Measurements from ENCODE around the gene ANO3. TPM values are rescaled to one million over a fixed set of nuclear protein-coding genes. Genes with fewer than 3 reads are reported as not detected.

ANO3 gene
- total RNA-seq, 2 donors from 2014 or later = not detected

- DNase-seq (ENCODE audit: low spot score in 2 of 2) = no peak
- H3K9me3 Mint-ChIP-seq = peaks cover 5 to 9% of the 10 kb centered on the region in 2 donors
- no peak overlapping the region for H3K27ac Mint-ChIP-seq
- no peaks in the 10 kb centered on the region for H3K36me3 Mint-ChIP-seq
- no peak for ATAC-seq
Measured at GRCh38 chr11:26522912-26523610, 191.1 kb downstream of the ANO3 start.

- no peak overlapping the region for H3K27ac Mint-ChIP-seq
Measured at GRCh38 chr11:26527685-26528084, 195.8 kb downstream of the ANO3 start.

GRCh38 chr11:26537341-26537740 is 205.4 kb downstream of the ANO3 start:
- H3K36me3 Mint-ChIP-seq = no peaks in the 10 kb centered on the region
- ATAC-seq (no peak), DNase-seq (ENCODE audit: low spot score in 2 of 2) (no peak)
- peaks cover 12 to 13% of the 10 kb centered on the region in 2 donors for H3K9me3 Mint-ChIP-seq
- H3K27ac Mint-ChIP-seq = no peak overlapping the region

More at GRCh38 chr11:26527685-26528084, 195.8 kb downstream of the ANO3 start:
- Mint-ChIP-seq H3K9me3 (peaks cover 5% of the 10 kb centered on the region in 2 donors), H3K36me3 (no peaks in the 10 kb centered on the region)
- ATAC-seq (no peak), DNase-seq (ENCODE audit: low spot score in 2 of 2) (no peak)

- H3K9me3 Mint-ChIP-seq = peaks cover 9 to 11% of the 10 kb centered on the region in 2 donors
- no peaks in the 10 kb centered on the region for H3K36me3 Mint-ChIP-seq
- no peak for ATAC-seq
- no peak for DNase-seq (ENCODE audit: low spot score in 2 of 2)
- H3K27ac Mint-ChIP-seq = no peak overlapping the region
Measured at GRCh38 chr11:26539517-26539916, 207.6 kb downstream of the ANO3 start.

GRCh38 chr11:26541870-26542269 is 209.9 kb downstream of the ANO3 start:
- ATAC-seq = no peak
- no peak for DNase-seq (ENCODE audit: low spot score in 2 of 2)
- H3K9me3 Mint-ChIP-seq = peaks cover 9 to 15% of the 10 kb centered on the region in 2 donors
- no peak overlapping the region for H3K27ac Mint-ChIP-seq
- no peaks in the 10 kb centered on the region for H3K36me3 Mint-ChIP-seq

- Mint-ChIP-seq H3K9me3 (peaks cover 8% of the 10 kb centered on the region in 2 donors), H3K27ac (no peak overlapping the region), H3K36me3 (no peaks in the 10 kb centered on the region)
- ATAC-seq = no peak
- no peak for DNase-seq (ENCODE audit: low spot score in 2 of 2)
Measured at GRCh38 chr11:26549176-26549575, 217.2 kb downstream of the ANO3 start.

- DNase-seq (ENCODE audit: low spot score in 2 of 2) (no peak), ATAC-seq (no peak)
- Mint-ChIP-seq H3K27ac (no peak overlapping the region), H3K36me3 (no peaks in the 10 kb centered on the region), H3K9me3 (peaks cover 9 to 11% of the 10 kb centered on the region in 2 donors)
Measured at GRCh38 chr11:26550022-26550421, 218.1 kb downstream of the ANO3 start.

GRCh38 chr11:26551186-26551801 is 219.4 kb downstream of the ANO3 start:
- ATAC-seq (no peak), DNase-seq (ENCODE audit: low spot score in 2 of 2) (no peak)
- no peaks in the 10 kb centered on the region for H3K36me3 Mint-ChIP-seq
- H3K9me3 Mint-ChIP-seq = peaks cover 9 to 11% of the 10 kb centered on the region in 2 donors
- H3K27ac Mint-ChIP-seq = no peak overlapping the region

GRCh38 chr11:26553182-26553581 is 221.3 kb downstream of the ANO3 start:
- peaks cover 4 to 15% of the 10 kb centered on the region in 2 donors for H3K9me3 Mint-ChIP-seq
- no peak overlapping the region for H3K27ac Mint-ChIP-seq
- no peaks in the 10 kb centered on the region for H3K36me3 Mint-ChIP-seq
- no peak for DNase-seq (ENCODE audit: low spot score in 2 of 2)
- ATAC-seq = no peak

- H3K27ac Mint-ChIP-seq = no peak overlapping the region
- DNase-seq (ENCODE audit: low spot score in 2 of 2) (no peak), ATAC-seq (no peak)
- peaks cover 4 to 15% of the 10 kb centered on the region in 2 donors for H3K9me3 Mint-ChIP-seq
- H3K36me3 Mint-ChIP-seq = no peaks in the 10 kb centered on the region
Measured at GRCh38 chr11:26554455-26554854, 222.5 kb downstream of the ANO3 start.

- H3K27ac Mint-ChIP-seq = no peak overlapping the region
- no peak for ATAC-seq
- no peak for DNase-seq (ENCODE audit: low spot score in 2 of 2)
- peaks cover 4 to 18% of the 10 kb centered on the region in 2 donors for H3K9me3 Mint-ChIP-seq
- no peaks in the 10 kb centered on the region for H3K36me3 Mint-ChIP-seq
Measured at GRCh38 chr11:26556582-26556981, 224.7 kb downstream of the ANO3 start.

GRCh38 chr11:26557666-26558065 is 225.7 kb downstream of the ANO3 start:
- H3K27ac Mint-ChIP-seq = no peak overlapping the region
- DNase-seq (ENCODE audit: low spot score in 2 of 2) (no peak), ATAC-seq (no peak)
- H3K36me3 Mint-ChIP-seq = no peaks in the 10 kb centered on the region
- peaks cover 4 to 18% of the 10 kb centered on the region in 2 donors for H3K9me3 Mint-ChIP-seq

- no peaks in the 10 kb centered on the region for H3K36me3 Mint-ChIP-seq
- no peak for ATAC-seq
- H3K9me3 Mint-ChIP-seq = peaks cover 4 to 16% of the 10 kb centered on the region in 2 donors
- no peak for DNase-seq (ENCODE audit: low spot score in 2 of 2)
- no peak overlapping the region for H3K27ac Mint-ChIP-seq
Measured at GRCh38 chr11:26558190-26558589, 226.3 kb downstream of the ANO3 start.

GRCh38 chr11:26569646-26570045 is 237.7 kb downstream of the ANO3 start:
- no peak for ATAC-seq
- peaks cover 3 to 8% of the 10 kb centered on the region in 2 donors for H3K9me3 Mint-ChIP-seq
- no peak for DNase-seq (ENCODE audit: low spot score in 2 of 2)

GRCh38 chr11:26571861-26572654 is 240.1 kb downstream of the ANO3 start, which contains the start of gene MUC15:
TSS of gene MUC15 (minus strand) at chr11:26572263. CDS start at chr11:26567094, 5,169 bp downstream.
- ATAC-seq (no peak), DNase-seq (ENCODE audit: low spot score in 2 of 2) (no peak)
- H3K27ac Mint-ChIP-seq = no peak within 1 kb of the TSS

More at GRCh38 chr11:26569646-26570045, 237.7 kb downstream of the ANO3 start:
- no peak overlapping the region for H3K27ac Mint-ChIP-seq
- no peaks in the 10 kb centered on the region for H3K36me3 Mint-ChIP-seq

GRCh38 chr11:26572770-26573402 is 241.0 kb downstream of the ANO3 start:
- no peak for DNase-seq (ENCODE audit: low spot score in 2 of 2)
- Mint-ChIP-seq H3K27ac (no peak overlapping the region), H3K36me3 (no peaks in the 10 kb centered on the region), H3K9me3 (peaks cover 0 to 3% of the 10 kb centered on the region in 2 donors)
- no peak for ATAC-seq

More at GRCh38 chr11:26571861-26572654, 240.1 kb downstream of the ANO3 start, which contains the start of gene MUC15:
- no peaks in the 10 kb centered on the region for H3K36me3 Mint-ChIP-seq
- peaks cover 0 to 3% of the 10 kb centered on the region in 2 donors for H3K9me3 Mint-ChIP-seq
